ENCODE results near the gene RAPSN.

- TF ChIP-seq TAF1 (IDR thresholded peaks at IDR 0.05; ENCODE audit: low read depth, low read length) (no peak), POLR2AphosphoS5 (IDR thresholded peaks at IDR 0.05; ENCODE audit: low read depth, low read length) (no peak), POLR2A (IDR thresholded peaks at IDR 0.05; ENCODE audit: low read depth, low read length) (no peak), POU2F2 (IDR thresholded peaks at IDR 0.05; ENCODE audit: low read depth, low read length) (no peak), PAX5 (IDR thresholded peaks at IDR 0.05; ENCODE audit: insufficient read depth, low read length, severe bottlenecking) (no peak), SPI1 (IDR thresholded peaks at IDR 0.05; ENCODE audit: low read depth, low read length) (peak; percentile 38; the same call in 1 of the 2 replicates)
Observed at GRCh38 chr11:47477323-47477722, 28.4 kb upstream of the RAPSN start.

All from GM12891 (cell line).